GM12865 (cell line): ENCODE data around the gene MCU.

Source experiments
- DNase-seq: peaks from one replicate; pipeline ENCODE4 v3.0.0; 2010; ENCODE audit warnings: low read depth
- H3K4me3 ChIP-seq: 2 replicates; pipeline ENCODE4 v1.5.1; 2011; ENCODE audit warnings: mild to moderate bottlenecking, low read depth, low read length, control low read depth
- TF ChIP-seq, protein P1 (sequence below): IDR thresholded peaks from 2 replicates; pipeline ENCODE4 v1.5.1; 2011; ENCODE audit warnings: low read length, control low read depth, low read depth, inconsistent platforms; ENCODE audit not compliant: insufficient read depth; ENCODE audit errors: missing control alignments

Gene MCU

DNA sequence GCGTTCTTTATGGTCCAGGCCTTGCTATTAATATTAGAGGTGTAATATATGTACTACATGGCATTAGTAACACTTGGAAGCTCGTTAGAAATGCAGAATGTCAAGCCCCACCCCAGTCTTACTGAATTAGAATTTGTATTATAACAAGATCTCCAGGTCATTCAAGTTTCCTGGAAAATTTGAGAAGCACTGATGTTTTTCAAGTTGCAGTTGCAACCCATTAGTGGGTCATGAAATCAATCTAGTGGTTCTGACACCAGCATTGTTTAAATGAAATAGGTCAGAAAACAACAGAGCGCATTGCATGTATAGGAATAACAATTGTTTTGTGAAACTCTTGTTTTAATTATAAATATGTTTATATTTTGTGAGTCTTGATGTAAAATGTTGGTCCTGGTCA is 37.2 kb upstream of the MCU start:
- TF ChIP-seq, protein P1, sequence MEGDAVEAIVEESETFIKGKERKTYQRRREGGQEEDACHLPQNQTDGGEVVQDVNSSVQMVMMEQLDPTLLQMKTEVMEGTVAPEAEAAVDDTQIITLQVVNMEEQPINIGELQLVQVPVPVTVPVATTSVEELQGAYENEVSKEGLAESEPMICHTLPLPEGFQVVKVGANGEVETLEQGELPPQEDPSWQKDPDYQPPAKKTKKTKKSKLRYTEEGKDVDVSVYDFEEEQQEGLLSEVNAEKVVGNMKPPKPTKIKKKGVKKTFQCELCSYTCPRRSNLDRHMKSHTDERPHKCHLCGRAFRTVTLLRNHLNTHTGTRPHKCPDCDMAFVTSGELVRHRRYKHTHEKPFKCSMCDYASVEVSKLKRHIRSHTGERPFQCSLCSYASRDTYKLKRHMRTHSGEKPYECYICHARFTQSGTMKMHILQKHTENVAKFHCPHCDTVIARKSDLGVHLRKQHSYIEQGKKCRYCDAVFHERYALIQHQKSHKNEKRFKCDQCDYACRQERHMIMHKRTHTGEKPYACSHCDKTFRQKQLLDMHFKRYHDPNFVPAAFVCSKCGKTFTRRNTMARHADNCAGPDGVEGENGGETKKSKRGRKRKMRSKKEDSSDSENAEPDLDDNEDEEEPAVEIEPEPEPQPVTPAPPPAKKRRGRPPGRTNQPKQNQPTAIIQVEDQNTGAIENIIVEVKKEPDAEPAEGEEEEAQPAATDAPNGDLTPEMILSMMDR = no peak
- DNase-seq = no peak
- H3K4me3 ChIP-seq = no peak overlapping the region

DNA sequence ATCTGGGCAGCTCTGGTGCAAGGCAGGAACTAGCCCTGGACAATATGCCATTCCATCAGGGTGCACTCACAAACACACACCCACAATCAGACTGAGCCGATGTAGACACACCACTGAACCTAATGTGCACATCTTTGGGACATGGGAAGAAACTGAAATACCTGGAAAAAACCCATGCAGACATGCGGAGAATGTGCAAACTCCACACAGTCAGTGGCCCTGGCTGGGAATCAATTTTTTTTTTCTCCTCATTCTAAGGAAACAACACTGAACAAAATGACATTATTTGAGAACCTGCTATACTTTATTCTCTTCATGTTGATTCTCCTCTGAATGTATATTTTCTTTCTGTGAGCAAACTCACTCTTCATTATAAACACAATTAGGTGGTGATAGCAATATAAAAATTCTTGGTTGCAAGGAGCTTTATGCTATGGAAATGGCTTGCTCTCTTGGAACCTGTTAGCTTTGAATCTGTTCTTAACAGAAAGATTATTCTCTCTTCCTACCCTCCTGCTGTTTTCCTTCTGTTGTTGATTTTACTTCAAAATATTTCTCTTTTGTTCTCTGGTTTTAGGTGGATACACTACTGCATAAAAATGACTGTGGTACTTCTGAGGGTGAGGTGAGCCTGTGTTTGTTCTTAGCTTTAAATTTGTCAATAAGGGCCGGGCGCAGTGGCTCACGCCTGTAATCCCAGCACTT is 33.1 kb upstream of the MCU start:
- H3K4me3 ChIP-seq = no peak overlapping the region
- TF ChIP-seq, protein P1 = no peak
- DNase-seq = no peak

DNA sequence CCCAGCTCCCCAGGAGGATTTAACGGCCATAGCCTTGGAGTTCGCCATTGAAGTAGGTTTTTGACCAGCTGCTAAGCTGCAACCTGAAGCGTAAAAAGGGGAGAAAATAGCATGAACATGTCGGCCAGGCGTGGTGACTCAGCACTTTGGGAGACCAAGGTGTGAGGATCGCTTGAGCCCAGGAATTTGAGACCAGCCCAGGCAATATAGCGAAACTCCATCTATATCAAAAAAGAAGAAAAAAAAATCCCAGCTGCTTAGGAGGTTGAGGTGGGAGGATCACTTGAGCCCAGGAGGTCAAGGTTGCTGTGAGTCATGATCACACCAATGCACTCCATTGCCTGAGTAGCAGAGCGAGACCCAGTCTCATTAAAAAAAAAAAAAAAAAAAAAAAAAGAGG is 32.2 kb upstream of the MCU start:
- TF ChIP-seq, protein P1 = no peak
- H3K4me3 ChIP-seq = no peak overlapping the region
- no peak for DNase-seq

DNA sequence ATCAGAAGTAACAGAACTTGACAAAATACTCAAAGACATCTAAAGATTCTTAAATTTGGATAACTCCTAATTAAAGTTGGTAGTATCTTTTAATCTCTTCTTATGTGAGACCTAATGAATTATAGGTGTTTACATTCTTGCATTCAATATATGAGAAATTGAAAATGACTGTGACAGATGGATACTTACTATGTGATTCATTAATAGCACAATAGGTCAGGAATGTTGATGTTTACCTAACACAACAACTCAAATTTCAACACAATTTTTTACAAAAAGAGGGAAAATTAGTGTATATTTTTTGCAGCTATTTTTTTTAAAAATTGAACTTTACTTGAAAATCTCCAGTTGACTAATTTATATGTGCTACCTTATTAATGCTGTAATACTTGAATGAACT is 31.7 kb upstream of the MCU start:
- DNase-seq = no peak
- TF ChIP-seq, protein P1 = no peak
- no peak overlapping the region for H3K4me3 ChIP-seq

DNA sequence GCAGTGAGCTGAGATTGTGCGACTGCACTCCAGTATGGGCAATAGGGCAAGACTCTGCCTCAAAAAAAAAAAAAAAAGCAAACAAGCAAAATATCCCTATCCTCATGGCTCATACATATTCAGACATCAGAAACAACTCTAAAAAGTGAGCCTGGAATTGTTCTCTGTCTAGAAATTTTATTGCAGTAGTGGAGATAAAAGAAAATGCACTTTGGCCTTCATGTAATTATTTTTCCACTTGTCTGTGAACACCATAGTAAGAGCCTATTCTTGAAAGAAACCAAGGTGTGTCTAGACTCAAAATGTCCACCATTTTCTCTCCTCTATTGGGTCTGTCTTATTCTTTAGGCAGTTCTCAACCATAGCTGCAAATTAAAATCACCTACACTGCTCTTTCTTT is 30.5 kb upstream of the MCU start:
- no peak overlapping the region for H3K4me3 ChIP-seq
- no peak for DNase-seq
- TF ChIP-seq, protein P1 = no peak

DNA sequence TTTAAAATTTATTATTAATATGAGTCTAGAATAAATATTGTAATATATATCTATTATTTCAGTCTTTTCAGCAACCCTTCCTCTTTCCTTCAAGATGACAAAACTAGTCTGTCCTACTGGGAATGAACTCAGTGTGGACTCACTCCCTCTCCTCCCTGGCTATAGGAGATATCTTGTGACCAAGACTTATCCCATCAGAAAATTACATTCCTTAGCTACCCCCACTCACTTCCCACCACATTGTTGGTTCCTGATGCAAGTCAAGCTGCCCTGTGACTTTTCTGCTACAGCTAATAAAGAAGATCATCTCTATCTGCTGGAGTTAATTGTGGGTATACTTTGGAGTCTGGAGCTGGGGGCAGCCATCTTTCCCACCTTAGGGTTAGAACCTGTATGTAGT is 28.0 kb upstream of the MCU start:
- TF ChIP-seq, protein P1 = no peak
- no peak for DNase-seq
- no peak overlapping the region for H3K4me3 ChIP-seq

DNA sequence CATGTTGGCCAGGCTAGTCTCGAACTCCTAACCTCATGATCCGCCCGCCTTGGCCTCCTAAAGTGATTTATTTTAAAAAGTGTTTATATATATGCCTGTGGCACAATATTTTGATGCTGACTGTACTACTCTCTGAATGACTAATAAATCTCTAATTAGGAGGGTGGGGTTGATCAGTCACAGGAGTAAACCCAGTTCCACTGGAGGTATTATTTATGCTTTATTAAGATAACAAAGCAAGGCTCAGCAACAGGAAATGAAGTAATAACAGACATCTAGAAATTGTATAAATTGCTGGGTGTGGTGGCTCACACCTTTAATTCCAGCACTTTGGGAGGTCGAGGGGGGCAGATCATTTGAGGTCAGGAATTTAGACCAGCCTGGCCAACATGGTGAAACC is 26.0 kb upstream of the MCU start:
- TF ChIP-seq, protein P1 = no peak
- DNase-seq = no peak
- no peak overlapping the region for H3K4me3 ChIP-seq
